ENCODE results near the gene THRAP3. TPM values are rescaled to one million over a fixed set of nuclear protein-coding genes. Genes with fewer than 3 reads are reported as not detected.

The THRAP3 gene
- total RNA-seq, 4 donors from 2014 or later = 88.9 to 129 (median 115) TPM

DNA sequence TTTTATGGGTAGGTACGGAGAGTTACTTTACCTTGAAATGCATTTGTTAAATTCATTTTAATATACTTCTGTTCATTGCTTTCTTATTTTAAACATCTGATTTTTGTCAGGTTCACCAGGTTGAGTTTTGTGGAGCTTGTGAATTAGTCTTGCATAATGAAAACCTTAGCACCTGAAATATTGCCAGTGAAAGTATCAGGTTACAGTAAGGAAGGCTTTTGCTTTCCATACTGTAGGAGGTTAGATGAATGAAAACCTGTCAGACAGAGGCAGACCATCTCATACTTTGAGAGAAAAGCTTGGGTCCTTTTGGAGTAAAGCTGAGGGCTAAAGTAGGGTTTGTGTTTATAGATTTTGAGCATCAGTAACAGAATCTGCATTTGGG is 34.7 kb downstream of the THRAP3 start:
- intact Hi-C loops (cut with DNase I) = no loop called here
- peaks cover 2 to 5% of the 10 kb centered on the region in 2 donors for H3K36me3 ChIP-seq
- H3K27me3 ChIP-seq = no peaks in the 10 kb centered on the region
- no peak for TF ChIP-seq POLR2A (IDR thresholded peaks at IDR 0.05)
- TF ChIP-seq, protein P1, sequence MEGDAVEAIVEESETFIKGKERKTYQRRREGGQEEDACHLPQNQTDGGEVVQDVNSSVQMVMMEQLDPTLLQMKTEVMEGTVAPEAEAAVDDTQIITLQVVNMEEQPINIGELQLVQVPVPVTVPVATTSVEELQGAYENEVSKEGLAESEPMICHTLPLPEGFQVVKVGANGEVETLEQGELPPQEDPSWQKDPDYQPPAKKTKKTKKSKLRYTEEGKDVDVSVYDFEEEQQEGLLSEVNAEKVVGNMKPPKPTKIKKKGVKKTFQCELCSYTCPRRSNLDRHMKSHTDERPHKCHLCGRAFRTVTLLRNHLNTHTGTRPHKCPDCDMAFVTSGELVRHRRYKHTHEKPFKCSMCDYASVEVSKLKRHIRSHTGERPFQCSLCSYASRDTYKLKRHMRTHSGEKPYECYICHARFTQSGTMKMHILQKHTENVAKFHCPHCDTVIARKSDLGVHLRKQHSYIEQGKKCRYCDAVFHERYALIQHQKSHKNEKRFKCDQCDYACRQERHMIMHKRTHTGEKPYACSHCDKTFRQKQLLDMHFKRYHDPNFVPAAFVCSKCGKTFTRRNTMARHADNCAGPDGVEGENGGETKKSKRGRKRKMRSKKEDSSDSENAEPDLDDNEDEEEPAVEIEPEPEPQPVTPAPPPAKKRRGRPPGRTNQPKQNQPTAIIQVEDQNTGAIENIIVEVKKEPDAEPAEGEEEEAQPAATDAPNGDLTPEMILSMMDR (IDR thresholded peaks at IDR 0.05) = no peak
- no peak for DNase-seq
- no peak overlapping the region for H3K4me3 ChIP-seq (replicated peaks in 1 of 3)
- H3K27ac ChIP-seq = peak overlapping the region; percentile 45 to 82 (median 72)
- peaks cover 31 to 41% of the 10 kb centered on the region in 2 donors for H3K4me1 ChIP-seq
- no peaks in the 10 kb centered on the region for H3K9me3 ChIP-seq
- 47 to 48% methylated on average over 1 of the region's 1 CpG for WGBS, 2 donors

DNA sequence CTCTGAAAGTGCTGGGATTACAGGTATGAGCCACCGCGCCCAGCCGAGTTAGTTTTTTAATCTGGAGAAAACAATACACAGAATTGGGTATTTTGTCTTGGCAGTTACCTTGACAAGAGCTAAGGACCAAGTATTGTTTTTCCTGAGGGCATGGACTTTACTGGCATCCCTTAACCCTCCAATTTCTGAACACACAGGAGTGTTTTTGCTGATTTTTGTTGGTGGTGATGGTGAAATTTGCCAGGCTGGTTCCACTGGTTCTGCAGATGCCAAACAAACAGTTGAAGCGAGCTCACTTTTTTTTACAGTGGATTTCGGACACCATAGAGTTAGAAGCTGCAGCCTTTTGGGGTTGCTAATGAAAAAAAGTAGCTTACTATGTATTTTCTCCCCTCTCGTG is 44.7 kb downstream of the THRAP3 start:
- intact Hi-C loops (cut with DNase I) = no loop called here
- no peaks in the 10 kb centered on the region for H3K36me3 ChIP-seq
- H3K4me1 ChIP-seq = peaks cover 16 to 18% of the 10 kb centered on the region in 2 donors
- no peak overlapping the region for H3K4me3 ChIP-seq (replicated peaks in 1 of 3)
- H3K27ac ChIP-seq = peak overlapping the region in 1 of 3 donors; percentile 15
- no peaks in the 10 kb centered on the region for H3K27me3 ChIP-seq
- WGBS, 2 donors = 63 to 69% methylated on average over 6 of the region's 6 CpGs
- no peak for DNase-seq
- no peaks in the 10 kb centered on the region for H3K9me3 ChIP-seq
- TF ChIP-seq POLR2A (IDR thresholded peaks at IDR 0.05) = no peak
- TF ChIP-seq, protein P1 (IDR thresholded peaks at IDR 0.05) = no peak

DNA sequence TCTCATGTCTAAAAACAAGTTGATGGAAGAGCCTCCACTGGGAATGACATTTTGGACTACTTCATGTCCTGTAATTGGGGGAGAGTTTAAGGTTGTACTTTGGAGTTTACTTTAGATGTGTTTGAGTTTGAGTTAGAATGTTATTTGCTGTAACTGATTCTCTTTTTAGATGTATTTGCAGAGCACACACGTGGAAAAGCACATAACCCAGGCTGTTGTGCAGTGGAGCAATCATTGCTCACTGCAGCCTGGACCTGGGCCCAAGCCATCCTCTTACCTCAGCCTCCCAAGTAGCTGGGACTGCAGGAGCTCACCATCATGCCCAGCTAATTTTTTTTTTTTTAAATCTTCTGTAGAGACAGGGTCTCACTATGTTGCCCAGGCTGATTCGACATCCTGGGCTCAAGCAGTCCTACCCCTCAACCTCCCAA is 45.2 kb downstream of the THRAP3 start:
- 57 to 58% methylated on average over 2 of the region's 2 CpGs for WGBS, 2 donors
- no peaks in the 10 kb centered on the region for H3K36me3 ChIP-seq
- TF ChIP-seq POLR2A (IDR thresholded peaks at IDR 0.05) = no peak
- TF ChIP-seq, protein P1 (IDR thresholded peaks at IDR 0.05) = no peak
- peaks cover 16 to 18% of the 10 kb centered on the region in 2 donors for H3K4me1 ChIP-seq
- no peaks in the 10 kb centered on the region for H3K27me3 ChIP-seq
- intact Hi-C loops (cut with DNase I) = no loop called here
- H3K27ac ChIP-seq = peak overlapping the region in 1 of 3 donors; percentile 15
- no peak overlapping the region for H3K4me3 ChIP-seq (replicated peaks in 1 of 3)
- no peaks in the 10 kb centered on the region for H3K9me3 ChIP-seq
- peak; percentile 47 to 61 for DNase-seq

DNA sequence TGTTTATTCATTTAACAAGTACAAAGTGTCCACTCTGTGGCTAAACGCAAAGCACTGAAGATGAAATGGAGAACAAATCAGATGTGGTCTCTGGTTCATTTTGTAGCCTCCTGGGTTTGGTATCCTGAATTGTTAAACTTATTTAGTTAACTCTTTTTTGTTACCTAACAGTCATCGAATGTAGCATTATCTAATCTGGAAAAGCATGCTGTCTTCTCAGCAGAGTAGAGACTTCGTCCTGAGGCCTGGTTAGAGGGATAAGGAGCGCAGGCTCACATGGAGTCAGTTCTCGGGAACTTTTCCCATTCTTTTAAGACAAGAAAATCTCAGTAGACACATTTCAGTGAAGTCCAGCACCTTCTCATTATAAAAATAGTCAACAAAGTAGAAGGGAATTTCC is 48.8 kb downstream of the THRAP3 start:
- Histone ChIP-seq H3K4me1 (peaks cover 13 to 18% of the 10 kb centered on the region in 2 donors), H3K9me3 (no peaks in the 10 kb centered on the region), H3K27ac (no peak overlapping the region), H3K36me3 (no peaks in the 10 kb centered on the region), H3K4me3 (replicated peaks in 1 of 3) (no peak overlapping the region), H3K27me3 (no peaks in the 10 kb centered on the region)
- TF ChIP-seq POLR2A (IDR thresholded peaks at IDR 0.05) = no peak
- TF ChIP-seq, protein P1 (IDR thresholded peaks at IDR 0.05) = no peak
- intact Hi-C loops (cut with DNase I) = loop anchor here (10.0 kb wide), 1 partner anchor 48 kb away; the partner anchor contains the start of gene THRAP3
- DNase-seq = no peak
- WGBS, 2 donors = 87 to 89% methylated on average over 5 of the region's 5 CpGs

DNA sequence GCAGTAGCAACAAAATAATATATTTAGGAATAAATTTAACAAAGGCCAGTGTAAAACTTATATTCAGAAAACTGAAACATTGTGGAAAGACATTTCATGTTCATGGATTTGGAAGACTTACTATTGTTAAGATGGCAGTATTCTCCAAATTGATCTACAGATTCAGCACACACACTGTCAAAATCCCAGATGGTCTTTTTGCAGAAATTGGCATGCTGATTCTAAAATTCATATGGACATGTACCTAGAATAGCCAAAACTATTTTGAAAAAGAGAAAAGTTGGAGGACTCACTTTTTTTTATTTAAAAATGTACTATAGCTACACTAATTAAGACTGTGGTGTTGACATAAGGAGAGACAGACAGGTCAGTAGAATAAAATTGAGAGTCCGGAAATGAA is 50.0 kb downstream of the THRAP3 start:
- WGBS, 2 donors = 93 to 98% methylated on average over 1 of the region's 1 CpG
- no peaks in the 10 kb centered on the region for H3K9me3 ChIP-seq
- TF ChIP-seq, protein P1 (IDR thresholded peaks at IDR 0.05) = no peak
- TF ChIP-seq POLR2A (IDR thresholded peaks at IDR 0.05) = no peak
- no peaks in the 10 kb centered on the region for H3K27me3 ChIP-seq
- H3K27ac ChIP-seq = no peak overlapping the region
- H3K36me3 ChIP-seq = no peaks in the 10 kb centered on the region
- intact Hi-C loops (cut with DNase I) = loop anchor here (10.0 kb wide), 1 partner anchor 49 kb away; the partner anchor contains the start of gene THRAP3
- peaks cover 17 to 18% of the 10 kb centered on the region in 2 donors for H3K4me1 ChIP-seq
- DNase-seq = no peak
- no peak overlapping the region for H3K4me3 ChIP-seq (replicated peaks in 1 of 3)

All from thyroid gland (tissue), 4 donors.